WTC11 (cell line): Measurements from ENCODE around the gene YWHAH. TPM values are rescaled to one million over a fixed set of nuclear protein-coding genes. Genes with fewer than 3 reads are reported as not detected.

Experiments
- ATAC-seq: fragments of 200-7000 bp; cut with Tn5 transposase; 2 replicates; pipeline ENCODE4 v1.10.0; 2021; ENCODE audit warnings: mild to moderate bottlenecking, moderate library complexity
- CTCF ChIA-PET: fragments of 300-600 bp; sonication (Branson Sonifier 250); formaldehyde crosslinking; loops from one replicate; lab custom pipeline; 2021; ENCODE audit warnings: antibody characterized with exemption; lab: Charles Lee
- POLR2A ChIA-PET: fragments of 350-600 bp; sonication (Branson Sonifier 250); formaldehyde crosslinking; loops from one replicate; lab custom pipeline; 2021; ENCODE audit warnings: antibody characterized with exemption; lab: Charles Lee
- DNase-seq: peaks from one replicate; pipeline ENCODE4 v3.0.0; 2021; ENCODE audit warnings: low spot score
- H3K27ac Mint-ChIP-seq: 2 replicates; pipeline ENCODE4 v1.8.0; 2021; ENCODE audit warnings: mixed read lengths
- H3K27me3 Mint-ChIP-seq: 2 replicates; pipeline ENCODE4 v1.8.0; 2021; ENCODE audit warnings: low read depth, mild to moderate bottlenecking, moderate library complexity, mixed read lengths
- H3K36me3 Mint-ChIP-seq: 2 replicates; pipeline ENCODE4 v1.8.0; 2021; ENCODE audit warnings: mixed read lengths
- H3K4me1 Mint-ChIP-seq: 2 replicates; pipeline ENCODE4 v1.8.0; 2022; ENCODE audit warnings: mixed read lengths
- H3K4me3 Mint-ChIP-seq: 2 replicates; pipeline ENCODE4 v1.8.0; 2021; ENCODE audit warnings: mild to moderate bottlenecking, moderate library complexity, mixed read lengths
- H3K9me3 Mint-ChIP-seq: 2 replicates; pipeline ENCODE4 v1.8.0; 2021; ENCODE audit warnings: mixed read lengths
- AR ChIP-seq: fragments of 250-450 bp; sonication (Bioruptor Pico); IDR thresholded peaks from 2 replicates; pipeline ENCODE4 v1.9.0; 2021; ENCODE audit warnings: mild to moderate bottlenecking
- E2F5 ChIP-seq: sonication (generic); formaldehyde crosslinking; IDR thresholded peaks from 2 replicates; pipeline ENCODE4 v1.8.1; 2022; ENCODE audit warnings: mild to moderate bottlenecking, moderate library complexity, missing genetic modification reagents
- ELF4 ChIP-seq: sonication (generic); formaldehyde crosslinking; IDR thresholded peaks from 2 replicates; pipeline ENCODE4 v1.8.1; 2022; ENCODE audit warnings: low read depth, mild to moderate bottlenecking, moderate library complexity, missing genetic modification reagents
- JAZF1 ChIP-seq: fragments of 250-450 bp; sonication (Bioruptor Pico); IDR thresholded peaks from 2 replicates; pipeline ENCODE4 v1.9.0; 2021; ENCODE audit warnings: moderate library complexity, mild to moderate bottlenecking, inconsistent platforms
- MXD4 ChIP-seq: fragments of 250-450 bp; sonication (Bioruptor Pico); IDR thresholded peaks from 2 replicates; pipeline ENCODE4 v1.8.0; 2021; ENCODE audit warnings: mild to moderate bottlenecking, moderate library complexity, borderline replicate concordance
- NR1H2 ChIP-seq: sonication (generic); formaldehyde crosslinking; IDR thresholded peaks from 2 replicates; pipeline ENCODE4 v1.9.0; 2021; ENCODE audit warnings: mild to moderate bottlenecking, moderate library complexity, missing genetic modification reagents
- SMAD3 ChIP-seq: sonication (generic); formaldehyde crosslinking; IDR thresholded peaks from 2 replicates; pipeline ENCODE4 v1.8.0; 2022; ENCODE audit warnings: missing genetic modification reagents, mild to moderate bottlenecking, borderline replicate concordance
- ZMAT4 ChIP-seq: fragments of 250-450 bp; sonication (Bioruptor Pico); IDR thresholded peaks from 2 replicates; pipeline ENCODE4 v1.9.0; 2021; ENCODE audit warnings: mild to moderate bottlenecking
- ZNF232 ChIP-seq: sonication (generic); formaldehyde crosslinking; IDR thresholded peaks from 2 replicates; pipeline ENCODE4 v1.8.0; 2022; ENCODE audit warnings: mild to moderate bottlenecking, missing genetic modification reagents
- ZNF263 ChIP-seq: sonication (generic); formaldehyde crosslinking; IDR thresholded peaks from 2 replicates; pipeline ENCODE4 v1.8.1; 2022; ENCODE audit warnings: low read depth, mild to moderate bottlenecking, moderate library complexity, missing genetic modification reagents
- ZNF317 ChIP-seq: sonication (generic); formaldehyde crosslinking; IDR thresholded peaks from 2 replicates; pipeline ENCODE4 v1.8.1; 2023; ENCODE audit warnings: low read depth, mild to moderate bottlenecking, moderate library complexity, missing genetic modification reagents, borderline replicate concordance
- ZNF532 ChIP-seq: fragments of 250-450 bp; sonication (Bioruptor Pico); IDR thresholded peaks from 2 replicates; pipeline ENCODE4 v1.9.0; 2021; ENCODE audit warnings: mild to moderate bottlenecking, borderline replicate concordance
- total RNA-seq: library from RNA; stranded (reverse); gene quantifications from 3 replicates; pipeline ENCODE4 v1.2.3, GENCODE V29; 2021
- TF ChIP-seq, protein P1 (sequence below): sonication (generic); formaldehyde crosslinking; IDR thresholded peaks from 2 replicates; pipeline ENCODE4 v1.8.0; 2023; ENCODE audit warnings: mild to moderate bottlenecking, missing genetic modification reagents
- TF ChIP-seq, protein P2 (sequence below): sonication (generic); formaldehyde crosslinking; IDR thresholded peaks from 2 replicates; pipeline ENCODE4 v1.8.1; 2022; ENCODE audit warnings: low read depth, mild to moderate bottlenecking, moderate library complexity, missing genetic modification reagents, borderline replicate concordance
- TF ChIP-seq, protein P3 (sequence below): sonication (generic); formaldehyde crosslinking; IDR thresholded peaks from 2 replicates; pipeline ENCODE4 v1.8.0; 2022; ENCODE audit warnings: mild to moderate bottlenecking, missing genetic modification reagents
- TF ChIP-seq, protein P4 (sequence below): sonication (generic); formaldehyde crosslinking; IDR thresholded peaks from 2 replicates; pipeline ENCODE4 v1.8.0; 2022; ENCODE audit warnings: mild to moderate bottlenecking, missing genetic modification reagents

YWHAH gene
- total RNA-seq, 1 experiment from 2014 or later: 203 TPM

- TF ChIP-seq ZNF532 (no peak), JAZF1 (CRISPR knock-in tag) (no peak), AR (no peak), NR1H2 (CRISPR knock-in tag) (no peak), ZNF263 (CRISPR knock-in tag) (no peak), ELF4 (no peak), ZNF317 (CRISPR knock-in tag) (no peak)
- TF ChIP-seq, protein P1, sequence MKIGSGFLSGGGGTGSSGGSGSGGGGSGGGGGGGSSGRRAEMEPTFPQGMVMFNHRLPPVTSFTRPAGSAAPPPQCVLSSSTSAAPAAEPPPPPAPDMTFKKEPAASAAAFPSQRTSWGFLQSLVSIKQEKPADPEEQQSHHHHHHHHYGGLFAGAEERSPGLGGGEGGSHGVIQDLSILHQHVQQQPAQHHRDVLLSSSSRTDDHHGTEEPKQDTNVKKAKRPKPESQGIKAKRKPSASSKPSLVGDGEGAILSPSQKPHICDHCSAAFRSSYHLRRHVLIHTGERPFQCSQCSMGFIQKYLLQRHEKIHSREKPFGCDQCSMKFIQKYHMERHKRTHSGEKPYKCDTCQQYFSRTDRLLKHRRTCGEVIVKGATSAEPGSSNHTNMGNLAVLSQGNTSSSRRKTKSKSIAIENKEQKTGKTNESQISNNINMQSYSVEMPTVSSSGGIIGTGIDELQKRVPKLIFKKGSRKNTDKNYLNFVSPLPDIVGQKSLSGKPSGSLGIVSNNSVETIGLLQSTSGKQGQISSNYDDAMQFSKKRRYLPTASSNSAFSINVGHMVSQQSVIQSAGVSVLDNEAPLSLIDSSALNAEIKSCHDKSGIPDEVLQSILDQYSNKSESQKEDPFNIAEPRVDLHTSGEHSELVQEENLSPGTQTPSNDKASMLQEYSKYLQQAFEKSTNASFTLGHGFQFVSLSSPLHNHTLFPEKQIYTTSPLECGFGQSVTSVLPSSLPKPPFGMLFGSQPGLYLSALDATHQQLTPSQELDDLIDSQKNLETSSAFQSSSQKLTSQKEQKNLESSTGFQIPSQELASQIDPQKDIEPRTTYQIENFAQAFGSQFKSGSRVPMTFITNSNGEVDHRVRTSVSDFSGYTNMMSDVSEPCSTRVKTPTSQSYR: no peak
Observed at GRCh38 chr22:31952472-31952871, 8.1 kb downstream of the YWHAH start (continued).

- Mint-ChIP-seq H3K36me3 (peaks cover 44% of the 10 kb centered on the region), H3K9me3 (no peaks in the 10 kb centered on the region), H3K4me1 (peaks cover 43% of the 10 kb centered on the region), H3K27me3 (no peaks in the 10 kb centered on the region), H3K4me3 (no peak overlapping the region), H3K27ac (peak overlapping the region; percentile 81)
- no peak for ATAC-seq
- ChIA-PET POLR2A (interaction anchor here (1.3 kb wide), 1 partner anchor 291 kb away, joined by 3 read pairs; the partner anchor contains the start of gene PISD), CTCF (interaction anchor here (1.2 to 1.7 kb wide), 2 partner anchors 17 to 127 kb away, joined by 3 to 8 read pairs; no protein-coding TSS in a partner anchor)
- no peak for DNase-seq
- no peak for TF ChIP-seq ZNF232 (CRISPR knock-in tag)
- no peak for TF ChIP-seq AR
- TF ChIP-seq, protein P2, sequence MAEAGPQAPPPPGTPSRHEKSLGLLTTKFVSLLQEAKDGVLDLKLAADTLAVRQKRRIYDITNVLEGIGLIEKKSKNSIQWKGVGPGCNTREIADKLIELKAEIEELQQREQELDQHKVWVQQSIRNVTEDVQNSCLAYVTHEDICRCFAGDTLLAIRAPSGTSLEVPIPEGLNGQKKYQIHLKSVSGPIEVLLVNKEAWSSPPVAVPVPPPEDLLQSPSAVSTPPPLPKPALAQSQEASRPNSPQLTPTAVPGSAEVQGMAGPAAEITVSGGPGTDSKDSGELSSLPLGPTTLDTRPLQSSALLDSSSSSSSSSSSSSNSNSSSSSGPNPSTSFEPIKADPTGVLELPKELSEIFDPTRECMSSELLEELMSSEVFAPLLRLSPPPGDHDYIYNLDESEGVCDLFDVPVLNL (CRISPR knock-in tag): no peak
- no peak for TF ChIP-seq MXD4 (CRISPR knock-in tag)
- no peak for TF ChIP-seq JAZF1 (CRISPR knock-in tag)
- no peak for TF ChIP-seq SMAD3 (CRISPR knock-in tag)
- TF ChIP-seq E2F5 (CRISPR knock-in tag): no peak
- no peak for TF ChIP-seq ZMAT4 (CRISPR knock-in tag)
- TF ChIP-seq, protein P3, sequence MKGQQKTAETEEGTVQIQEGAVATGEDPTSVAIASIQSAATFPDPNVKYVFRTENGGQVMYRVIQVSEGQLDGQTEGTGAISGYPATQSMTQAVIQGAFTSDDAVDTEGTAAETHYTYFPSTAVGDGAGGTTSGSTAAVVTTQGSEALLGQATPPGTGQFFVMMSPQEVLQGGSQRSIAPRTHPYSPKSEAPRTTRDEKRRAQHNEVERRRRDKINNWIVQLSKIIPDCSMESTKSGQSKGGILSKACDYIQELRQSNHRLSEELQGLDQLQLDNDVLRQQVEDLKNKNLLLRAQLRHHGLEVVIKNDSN (CRISPR knock-in tag): no peak
- TF ChIP-seq, protein P4, sequence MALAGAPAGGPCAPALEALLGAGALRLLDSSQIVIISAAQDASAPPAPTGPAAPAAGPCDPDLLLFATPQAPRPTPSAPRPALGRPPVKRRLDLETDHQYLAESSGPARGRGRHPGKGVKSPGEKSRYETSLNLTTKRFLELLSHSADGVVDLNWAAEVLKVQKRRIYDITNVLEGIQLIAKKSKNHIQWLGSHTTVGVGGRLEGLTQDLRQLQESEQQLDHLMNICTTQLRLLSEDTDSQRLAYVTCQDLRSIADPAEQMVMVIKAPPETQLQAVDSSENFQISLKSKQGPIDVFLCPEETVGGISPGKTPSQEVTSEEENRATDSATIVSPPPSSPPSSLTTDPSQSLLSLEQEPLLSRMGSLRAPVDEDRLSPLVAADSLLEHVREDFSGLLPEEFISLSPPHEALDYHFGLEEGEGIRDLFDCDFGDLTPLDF (CRISPR knock-in tag): no peak
Observed at GRCh38 chr22:31953261-31953660, 8.9 kb downstream of the YWHAH start.
